Mucosa of rectum (tissue), 2 donors: ENCODE results near the gene CPLANE2.
A peak's percentile ranks its signal among the peaks of the same experiment; 100 is the strongest.

Source experiments
- H3K27ac ChIP-seq, 2 donors: one replicate each; pipeline ENCODE4 v1.7.0; 2013; ENCODE audit warnings: inconsistent platforms in 2 of 2, low read depth in 2 of 2, low read length in 2 of 2
- H3K27me3 ChIP-seq, 2 donors: one replicate each; pipeline ENCODE4 v1.7.0; 2013; ENCODE audit warnings: low read length in 2 of 2; ENCODE audit not compliant: control insufficient read depth in 2 of 2, insufficient read depth in 2 of 2
- H3K36me3 ChIP-seq, 2 donors: one replicate each; pipeline ENCODE4 v1.7.0; 2013; ENCODE audit warnings: low read length in 2 of 2; ENCODE audit not compliant: control insufficient read depth in 2 of 2, insufficient read depth in 2 of 2
- H3K4me1 ChIP-seq, 2 donors: one replicate each; pipeline ENCODE4 v1.7.0; 2013; ENCODE audit warnings: low read length in 2 of 2, mild to moderate bottlenecking in 1 of 2; ENCODE audit not compliant: control insufficient read depth in 2 of 2, insufficient read depth in 2 of 2
- H3K4me3 ChIP-seq, 2 donors: one replicate each; pipeline ENCODE4 v1.7.0; 2013; ENCODE audit warnings: low read length in 2 of 2
- H3K9ac ChIP-seq, 2 donors: one replicate each; pipeline ENCODE4 v1.7.0; 2013; ENCODE audit warnings: low read length in 2 of 2, low read depth in 1 of 2, mild to moderate bottlenecking in 1 of 2
- H3K9me3 ChIP-seq, 2 donors: one replicate each; pipeline ENCODE4 v1.7.0; 2013; ENCODE audit warnings: low read length in 2 of 2; ENCODE audit not compliant: control insufficient read depth in 2 of 2
- donor health status: healthy.
- donor health status: Normal muscosa, but diverticular disease.

CPLANE2 gene

DNA sequence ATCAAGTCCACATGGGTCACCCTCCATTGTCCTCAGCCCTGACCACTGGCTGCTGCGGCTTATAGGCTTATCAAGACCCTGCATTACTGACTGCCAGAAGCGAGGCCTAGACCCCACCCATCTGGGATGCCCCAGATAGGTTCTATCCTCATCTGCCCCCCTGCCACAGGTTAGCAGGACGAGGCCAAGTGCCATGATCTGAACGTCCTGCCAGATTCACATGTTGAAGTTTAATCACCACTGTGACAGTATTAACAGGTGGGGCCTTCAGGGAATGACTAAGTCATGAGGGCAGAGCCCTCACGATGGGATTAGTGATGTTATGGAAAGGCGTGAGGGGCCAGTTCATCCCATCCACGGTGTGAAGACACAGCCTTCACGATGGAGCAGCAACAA, 6.2 kb upstream of the CPLANE2 start:
- H3K9ac ChIP-seq, result no peak overlapping the region
- no peaks in the 10 kb centered on the region for H3K9me3 ChIP-seq
- peaks cover 3 to 6% of the 10 kb centered on the region in 2 donors for H3K4me1 ChIP-seq
- H3K27me3 ChIP-seq, result no peaks in the 10 kb centered on the region
- no peak overlapping the region for H3K4me3 ChIP-seq
- no peak overlapping the region for H3K27ac ChIP-seq
- H3K36me3 ChIP-seq, result peaks cover 4 to 5% of the 10 kb centered on the region in 2 donors

- Histone ChIP-seq H3K9ac (no peak overlapping the region), H3K4me3 (no peak overlapping the region), H3K27ac (no peak overlapping the region), H3K9me3 (no peaks in the 10 kb centered on the region), H3K27me3 (no peaks in the 10 kb centered on the region), H3K36me3 (peaks cover 4 to 5% of the 10 kb centered on the region in 2 donors), H3K4me1 (peaks cover 2 to 4% of the 10 kb centered on the region in 2 donors)
Observed at GRCh38 chr1:16242556-16243214, 5.7 kb upstream of the CPLANE2 start.

DNA sequence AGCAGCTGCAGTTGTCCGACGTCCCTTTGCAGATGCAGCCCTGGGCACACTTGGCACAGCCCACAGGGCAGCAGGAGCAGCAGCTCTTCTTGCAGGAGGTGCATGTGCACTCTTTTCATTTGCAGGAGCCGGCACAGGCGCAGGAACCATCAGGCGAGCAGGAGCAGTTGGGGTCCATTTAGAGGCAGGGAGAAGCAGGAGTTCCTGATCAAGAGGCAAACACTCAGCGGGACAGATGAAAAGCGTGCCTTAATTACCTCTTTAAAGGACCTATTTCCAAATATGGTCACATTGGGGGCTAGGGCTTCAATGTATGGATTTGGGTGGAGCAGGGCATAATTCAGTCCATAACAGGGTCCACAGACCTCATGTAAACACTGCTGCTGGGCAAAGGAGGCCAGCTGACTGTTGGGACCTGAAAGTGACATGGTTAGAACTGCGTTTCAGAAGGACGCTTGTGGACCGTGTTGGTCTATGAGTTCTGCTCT, 4.3 kb upstream of the CPLANE2 start:
- Histone ChIP-seq H3K4me3 (no peak overlapping the region), H3K9ac (no peak overlapping the region), H3K36me3 (no peaks in the 10 kb centered on the region), H3K27ac (no peak overlapping the region), H3K27me3 (no peaks in the 10 kb centered on the region), H3K4me1 (peaks cover 14% of the 10 kb centered on the region in 2 donors), H3K9me3 (no peaks in the 10 kb centered on the region)

- no peaks in the 10 kb centered on the region for H3K27me3 ChIP-seq
- no peak overlapping the region for H3K27ac ChIP-seq
- no peaks in the 10 kb centered on the region for H3K36me3 ChIP-seq
- H3K4me1 ChIP-seq, result peaks cover 18% of the 10 kb centered on the region in 2 donors
- H3K9me3 ChIP-seq, result no peaks in the 10 kb centered on the region
- no peak overlapping the region for H3K9ac ChIP-seq
- H3K4me3 ChIP-seq, result no peak overlapping the region
Observed at GRCh38 chr1:16239972-16240491, 3.0 kb upstream of the CPLANE2 start.

GRCh38 chr1:16237343-16237830, 404 bp upstream of the CPLANE2 start:
- Histone ChIP-seq H3K4me3 (peak overlapping the region; percentile 89 to 97), H3K36me3 (no peaks in the 10 kb centered on the region), H3K9me3 (no peaks in the 10 kb centered on the region), H3K9ac (peak overlapping the region; percentile 87 to 91), H3K27ac (peak overlapping the region; percentile 75 to 84), H3K4me1 (peaks cover 14 to 18% of the 10 kb centered on the region in 2 donors), H3K27me3 (no peaks in the 10 kb centered on the region)

GRCh38 chr1:16235944-16236510, 956 bp downstream of the CPLANE2 start:
- Histone ChIP-seq H3K27ac (peak overlapping the region; percentile 84 to 93), H3K9ac (peak overlapping the region; percentile 91 to 94), H3K4me1 (peaks cover 14 to 18% of the 10 kb centered on the region in 2 donors), H3K9me3 (no peaks in the 10 kb centered on the region), H3K4me3 (peak overlapping the region; percentile 89 to 97), H3K27me3 (no peaks in the 10 kb centered on the region), H3K36me3 (no peaks in the 10 kb centered on the region)

DNA sequence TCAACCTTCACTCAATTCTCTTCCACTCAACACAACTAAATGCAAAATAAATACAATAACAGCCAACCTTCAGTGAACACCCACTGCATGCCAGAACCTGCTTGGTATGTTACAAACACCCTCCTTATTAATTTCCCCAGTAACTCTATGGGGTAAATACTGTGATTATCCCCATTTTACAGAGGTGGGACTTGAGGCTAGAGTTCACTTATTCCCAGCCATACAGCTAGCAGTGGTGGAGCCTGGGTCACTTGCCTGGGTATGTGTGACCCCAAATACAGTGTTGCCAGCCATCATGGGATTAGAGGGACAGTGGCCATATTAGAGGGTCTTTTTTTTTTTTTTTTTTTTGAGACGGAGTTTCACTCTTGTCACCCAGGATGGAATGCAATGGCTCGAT, 1.6 kb downstream of the CPLANE2 start:
- Histone ChIP-seq H3K27ac (no peak overlapping the region), H3K4me3 (no peak overlapping the region), H3K27me3 (no peaks in the 10 kb centered on the region), H3K36me3 (no peaks in the 10 kb centered on the region), H3K4me1 (peaks cover 14 to 18% of the 10 kb centered on the region in 2 donors), H3K9ac (no peak overlapping the region), H3K9me3 (no peaks in the 10 kb centered on the region)

DNA sequence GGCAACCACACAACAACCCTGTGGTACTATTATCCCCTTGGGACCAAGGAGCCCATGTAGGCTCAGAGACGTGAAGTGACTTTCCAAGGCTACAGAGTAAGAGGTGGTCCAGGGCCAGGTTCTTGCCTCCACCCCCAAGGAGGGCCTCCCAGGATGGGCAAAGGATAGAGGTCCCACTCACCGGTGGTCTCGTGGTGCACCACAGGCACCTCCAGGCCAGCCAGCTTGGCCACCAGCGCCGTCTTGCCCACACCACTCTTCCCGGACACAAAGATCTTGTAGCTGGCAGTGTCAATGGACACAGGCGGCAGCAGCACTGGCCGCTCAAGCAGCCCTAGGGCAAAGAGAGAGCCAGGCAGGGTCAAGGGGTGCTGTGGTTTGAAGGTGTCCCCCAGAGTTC, 3.6 kb downstream of the CPLANE2 start:
- H3K27ac ChIP-seq, result no peak overlapping the region
- H3K9ac ChIP-seq, result no peak overlapping the region
- no peaks in the 10 kb centered on the region for H3K9me3 ChIP-seq
- peaks cover 0 to 4% of the 10 kb centered on the region in 2 donors for H3K27me3 ChIP-seq
- H3K4me3 ChIP-seq, result no peak overlapping the region
- no peaks in the 10 kb centered on the region for H3K36me3 ChIP-seq
- H3K4me1 ChIP-seq, result peaks cover 14 to 18% of the 10 kb centered on the region in 2 donors

DNA sequence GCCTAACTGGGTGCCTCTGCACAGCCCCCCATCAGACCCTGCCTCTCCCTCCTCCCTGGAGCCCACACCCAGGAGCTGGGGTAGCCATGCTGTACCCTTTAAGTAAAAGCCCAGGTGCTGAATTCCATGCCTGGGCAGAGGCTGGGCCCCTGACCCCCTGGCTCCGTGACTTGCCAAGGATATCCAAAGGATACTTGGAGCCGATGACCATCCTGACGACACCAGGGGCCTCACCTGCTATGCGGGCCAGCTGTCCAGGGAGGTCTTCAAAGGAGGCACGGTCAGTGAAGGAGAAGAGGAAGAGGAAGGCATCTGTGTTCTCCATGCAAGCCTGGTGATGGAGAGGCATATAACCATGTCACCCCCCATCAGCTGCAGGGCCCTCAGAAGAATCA, 4.7 kb downstream of the CPLANE2 start:
- no peak overlapping the region for H3K27ac ChIP-seq
- H3K9me3 ChIP-seq, result no peaks in the 10 kb centered on the region
- no peaks in the 10 kb centered on the region for H3K36me3 ChIP-seq
- H3K27me3 ChIP-seq, result peaks cover 2 to 6% of the 10 kb centered on the region in 2 donors
- H3K4me3 ChIP-seq, result no peak overlapping the region
- H3K9ac ChIP-seq, result no peak overlapping the region
- H3K4me1 ChIP-seq, result peaks cover 11 to 13% of the 10 kb centered on the region in 2 donors
